Stimulated activated CD8-positive, alpha-beta memory T cell treated with anti-CD3 and anti-CD28 coated beads, Interleukin-15, amount 100 ng/mL, for 24 hours (primary cell): Measurements from ENCODE around the gene FICD.
"Not testable (repeated sequence)": the region's sequence is repeated elsewhere in the genome, so short reads cannot be mapped to it uniquely, and the experiment has no call there.

Source experiments
- DNase-seq: peaks from one replicate; pipeline ENCODE4 v3.0.0-alpha.2; 2020; ENCODE audit warnings: low read depth

Gene FICD

GRCh38 chr12:108538146-108538545, 23.1 kb downstream of the FICD start:
- no peak for DNase-seq

- no peak for DNase-seq
Measured at GRCh38 chr12:108538616-108539195, 23.6 kb downstream of the FICD start.

- no peak for DNase-seq
Measured at GRCh38 chr12:108542320-108542719, 27.2 kb downstream of the FICD start.

GRCh38 chr12:108543652-108544051, 28.6 kb downstream of the FICD start:
- DNase-seq: no peak

GRCh38 chr12:108547686-108548085, 32.6 kb downstream of the FICD start:
- DNase-seq: no peak

- no peak for DNase-seq
Measured at GRCh38 chr12:108548954-108549521, 34.0 kb downstream of the FICD start.

DNA sequence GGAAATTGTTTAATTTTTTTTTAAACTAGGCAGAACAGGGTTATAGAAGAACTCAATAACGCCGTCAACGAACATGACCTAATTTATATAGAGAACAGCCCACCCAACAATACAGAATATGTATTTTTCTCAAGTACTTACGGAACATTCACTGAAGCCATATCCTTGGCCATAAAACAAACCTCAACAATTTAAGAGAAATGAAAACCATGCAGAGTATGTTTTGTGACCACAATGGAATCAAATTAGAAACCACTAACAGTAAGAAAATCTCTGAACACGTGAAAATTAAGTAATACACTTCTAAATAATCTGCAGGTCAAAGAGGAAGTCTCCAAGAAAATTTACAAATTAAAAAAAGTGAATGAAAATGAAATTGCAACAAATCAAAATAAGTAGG, 36.5 kb downstream of the FICD start:
- no peak for DNase-seq

GRCh38 chr12:108553799-108554198, 38.7 kb downstream of the FICD start:
- no peak for DNase-seq

DNA sequence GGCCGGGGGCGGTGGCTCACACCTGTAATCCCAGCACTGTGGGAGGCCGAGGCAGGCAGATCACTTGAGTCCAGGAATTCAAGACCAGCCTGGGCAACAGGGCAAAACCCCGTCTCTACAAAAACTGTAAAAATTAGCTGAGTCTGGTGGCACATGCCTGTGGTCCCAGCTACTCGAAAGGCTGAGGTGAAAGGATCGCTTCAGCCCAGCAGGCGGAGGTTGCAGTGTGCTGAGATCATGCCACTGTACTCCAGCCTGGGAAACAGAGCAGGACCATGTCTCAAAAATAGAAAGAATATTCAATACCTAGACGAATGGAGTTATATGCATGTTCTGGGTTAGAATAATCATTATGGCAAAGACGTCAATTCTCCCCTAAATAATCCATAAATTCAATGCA, 40.3 kb downstream of the FICD start:
- not testable (repeated sequence) for DNase-seq

DNA sequence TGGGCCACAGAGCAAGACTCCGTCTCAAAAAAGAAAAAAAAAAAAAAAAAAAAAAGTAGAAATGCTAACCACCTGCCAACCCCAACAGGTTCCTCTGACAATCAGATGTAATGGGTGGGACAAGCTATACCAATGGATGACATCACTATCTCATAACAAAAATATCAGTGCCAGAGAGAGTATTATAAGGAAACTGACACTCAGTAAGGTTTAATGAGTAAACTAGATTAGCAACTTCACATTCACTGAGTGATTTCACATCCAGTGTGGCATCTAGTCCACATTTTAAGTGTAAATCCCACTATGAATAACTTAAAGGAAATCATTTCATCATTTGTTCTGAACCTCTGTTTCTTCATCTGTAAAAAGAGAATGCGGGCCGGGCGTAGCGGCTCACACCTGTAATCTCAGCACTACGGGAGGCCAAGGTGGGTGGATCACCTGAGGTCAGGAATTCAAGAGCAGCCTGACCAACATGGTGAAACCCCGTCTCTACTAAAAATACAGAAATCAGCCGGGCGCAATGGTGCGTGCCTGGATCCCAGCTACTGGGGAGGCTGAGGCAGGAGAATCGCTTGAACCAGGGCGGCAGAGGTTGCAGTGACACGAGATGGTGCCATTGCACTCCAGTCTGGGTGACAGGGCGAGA, 44.1 kb downstream of the FICD start:
- DNase-seq: no peak

DNA sequence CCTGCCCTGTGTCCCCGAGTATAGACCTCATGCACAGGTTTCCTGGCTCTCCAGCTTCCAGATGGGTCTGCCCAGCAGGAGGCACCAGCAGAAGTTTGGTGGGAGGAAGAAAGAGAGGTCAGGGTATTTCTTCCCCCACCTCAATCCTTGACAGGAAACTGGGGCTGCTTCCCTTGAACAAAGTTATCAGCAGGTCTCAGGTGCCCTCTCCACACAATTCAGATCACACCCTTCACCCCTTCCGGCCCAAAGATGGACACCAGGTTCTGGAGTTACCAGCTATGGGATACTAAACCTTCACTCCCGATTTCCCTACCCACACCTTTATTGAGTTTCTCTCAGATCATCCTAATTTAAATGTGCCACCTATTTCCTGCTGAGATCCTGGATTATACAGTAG, 44.7 kb downstream of the FICD start:
- no peak for DNase-seq

DNA sequence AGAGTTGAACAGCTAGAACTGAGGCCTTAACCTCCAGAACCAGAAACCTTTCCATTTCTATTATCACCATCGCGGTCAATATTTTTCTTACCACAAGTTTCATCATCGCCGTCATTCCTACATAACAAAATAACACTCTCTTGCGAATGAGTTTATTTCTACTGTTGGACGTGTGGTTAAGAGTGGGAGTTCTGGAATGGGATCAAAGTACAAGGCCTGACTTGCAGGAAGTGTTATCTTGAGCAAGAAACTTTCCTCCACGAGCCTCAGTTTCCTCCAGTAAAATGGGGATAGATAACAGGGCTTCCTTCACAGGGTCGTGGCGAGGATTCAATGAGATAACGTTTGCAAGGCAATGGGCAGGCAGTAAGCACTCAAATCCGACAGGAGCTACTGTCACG, 45.2 kb downstream of the FICD start:
- DNase-seq: no peak

- DNase-seq: peak; percentile 62
Measured at GRCh38 chr12:108560752-108561719, 46.0 kb downstream of the FICD start, which contains the start of gene SART3. Gene SART3, minus strand, starts transcription at chr12:108561173. Its CDS starts 19 bp downstream, at chr12:108561154.

- DNase-seq: no peak
Measured at GRCh38 chr12:108561852-108562347, 46.8 kb downstream of the FICD start.

DNA sequence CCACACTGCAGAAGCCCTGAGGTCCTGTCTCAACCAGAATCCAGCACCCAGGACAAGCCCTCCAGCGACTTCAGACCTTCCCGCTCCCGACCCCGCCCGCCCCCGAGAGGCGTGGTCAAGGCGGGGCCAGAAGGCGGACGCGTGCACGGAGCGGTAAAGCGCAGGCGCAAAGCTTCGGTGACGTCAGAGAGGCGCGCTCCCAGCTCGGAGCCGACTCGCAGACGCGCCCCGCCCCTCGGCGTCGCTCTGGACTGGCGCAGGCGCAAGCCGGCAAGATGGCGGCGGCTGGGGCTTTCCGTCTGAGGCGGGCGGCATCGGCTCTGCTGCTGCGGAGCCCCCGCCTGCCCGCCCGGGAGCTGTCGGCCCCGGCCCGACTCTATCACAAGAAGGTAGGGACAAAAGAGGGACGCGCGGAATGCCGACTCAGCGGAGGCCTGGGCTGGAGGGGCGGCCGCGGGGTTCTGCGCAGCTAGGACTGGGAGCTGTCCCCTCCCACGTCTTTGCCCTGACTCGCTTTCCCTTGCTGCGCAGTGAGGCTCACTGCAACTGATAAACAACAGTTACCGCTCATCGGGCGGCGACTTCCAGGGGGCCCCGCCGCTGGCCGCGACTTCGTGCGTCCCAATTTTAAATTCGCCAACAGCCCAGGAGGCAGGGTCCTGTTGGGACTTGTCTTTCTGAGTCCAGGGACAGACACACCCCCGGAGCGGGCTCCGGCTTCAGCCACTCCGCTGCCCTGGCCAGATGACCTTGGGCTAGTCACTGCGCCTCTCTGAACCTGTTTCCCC, 47.5 kb downstream of the FICD start, which contains the start of gene ISCU:
TSS of gene ISCU (plus strand) at position 249 of the 788 bp plus-strand sequence. CDS start at position 276, 27 bp downstream.
- DNase-seq: peak; percentile 99

GRCh38 chr12:108563136-108563803, 48.2 kb downstream of the FICD start:
- peak; percentile 45 for DNase-seq

GRCh38 chr12:108563804-108564151, 48.7 kb downstream of the FICD start:
- DNase-seq: no peak

DNA sequence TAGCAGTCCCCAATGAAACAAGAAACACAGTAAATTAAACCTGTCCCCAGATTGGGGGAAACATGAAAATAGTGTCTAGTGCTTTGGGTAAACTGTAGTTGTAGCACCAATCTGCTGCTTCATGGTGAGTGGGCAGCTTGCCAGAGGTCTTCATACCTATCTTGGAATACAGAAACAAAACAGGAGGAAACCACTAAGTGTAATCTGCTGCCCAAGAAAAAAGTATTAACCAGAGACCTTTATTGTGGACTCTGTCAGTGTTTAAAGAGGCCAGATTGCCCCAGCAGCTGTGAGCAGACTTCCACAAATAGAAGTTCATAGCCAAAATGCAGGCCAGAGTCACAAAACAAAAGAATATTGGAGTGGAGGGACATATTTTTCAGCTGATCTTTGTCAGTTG, 49.6 kb downstream of the FICD start:
- no peak for DNase-seq

DNA sequence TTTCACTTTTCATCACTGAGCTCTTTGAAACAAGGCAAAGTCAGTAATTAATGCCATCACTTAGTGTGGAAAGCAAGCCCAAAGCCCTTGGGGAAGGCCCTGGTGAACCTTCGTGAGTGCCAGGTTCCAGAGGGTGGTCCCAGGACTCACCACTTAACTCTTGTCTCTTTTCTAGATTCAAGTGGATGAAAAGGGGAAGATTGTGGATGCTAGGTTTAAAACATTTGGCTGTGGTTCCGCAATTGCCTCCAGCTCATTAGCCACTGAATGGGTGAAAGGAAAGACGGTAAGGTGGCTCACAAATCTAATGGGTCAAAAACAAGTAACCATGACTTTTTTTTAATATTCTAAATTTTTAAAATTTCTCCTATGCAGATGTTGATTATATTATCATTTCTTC, 50.1 kb downstream of the FICD start:
- no peak for DNase-seq

DNA sequence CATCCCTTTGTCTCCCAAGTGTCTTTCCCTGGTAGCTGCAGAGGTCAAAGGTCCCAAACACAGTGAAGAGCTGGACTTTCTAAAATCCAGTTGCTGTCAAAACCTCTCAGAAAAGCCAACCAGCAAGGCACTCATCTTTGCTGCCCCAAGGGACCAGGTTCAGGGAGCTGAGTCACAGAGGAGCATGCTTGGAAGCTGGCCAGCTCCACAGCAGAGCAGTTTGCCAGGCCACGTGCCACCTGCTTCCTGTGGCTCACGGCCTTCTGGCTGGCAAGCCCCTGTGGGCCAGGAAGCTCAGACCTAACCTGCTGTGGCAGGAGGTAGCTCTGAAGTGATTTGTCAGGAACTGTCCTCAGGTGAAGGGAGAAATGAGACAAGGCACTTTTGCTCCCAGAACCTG, 50.9 kb downstream of the FICD start:
- no peak for DNase-seq

DNA sequence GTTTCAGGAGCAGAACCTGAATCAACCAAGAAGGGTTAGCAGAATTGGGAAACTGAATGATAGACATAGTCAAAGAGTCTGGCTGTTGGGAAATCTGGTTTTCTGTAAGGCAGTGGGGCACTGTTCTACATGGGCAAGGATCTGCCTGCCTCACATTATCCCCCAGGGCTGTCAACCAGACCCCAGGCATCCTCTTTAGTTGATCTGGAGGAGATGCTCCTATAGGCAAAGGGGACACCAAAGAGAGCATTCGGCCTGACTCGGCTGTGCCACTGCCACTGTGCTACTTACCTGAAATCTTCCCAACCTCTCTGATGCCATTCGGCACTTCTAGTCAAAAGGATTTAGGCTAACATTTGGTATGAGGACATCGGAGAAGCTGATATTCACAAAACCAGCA, 51.4 kb downstream of the FICD start:
- DNase-seq: no peak
